Caco-2 (cell line): ENCODE data around the gene ERP44. TPM values are rescaled to one million over a fixed set of nuclear protein-coding genes. Genes with fewer than 3 reads are reported as not detected.
"Not testable (repeated sequence)": the region's sequence is repeated elsewhere in the genome, so short reads cannot be mapped to it uniquely, and the experiment has no call there.

Experiments
- BruUV-seq: library from RNA; stranded (reverse); fragments of 400-500 nt; replicated peaks from 2 replicates; lab custom pipeline; 2021; lab: Mats Ljungman, UMichigan
- CTCF ChIA-PET: fragments of 300-600 bp; sonication (Branson Sonifier 250); formaldehyde crosslinking; loops from one replicate; lab custom pipeline; 2022; ENCODE audit warnings: antibody characterized with exemption; lab: Charles Lee
- POLR2A ChIA-PET: fragments of 300-600 bp; sonication (Branson Sonifier 250); formaldehyde crosslinking; loops from one replicate; lab custom pipeline; 2022; ENCODE audit warnings: antibody characterized with exemption; lab: Charles Lee
- DNase-seq, 2 experiments: peaks; one replicate each; pipeline versions ENCODE4 v3.0.0 to v3.0.0-alpha.2; 2020 to 2022
- H3K27me3 ChIP-seq: replicated peaks from 2 replicates; pipeline ENCODE4 v1.6.0; 2011; ENCODE audit warnings: low read length; ENCODE audit not compliant: control insufficient read depth, insufficient read depth
- H3K36me3 ChIP-seq: 2 replicates; pipeline ENCODE4 v1.5.1; 2011; ENCODE audit warnings: low read length; ENCODE audit not compliant: control insufficient read depth, insufficient read depth
- H3K4me1 ChIP-seq: fragments of 250-450 bp; sonication (Bioruptor Pico); 2 replicates; pipeline ENCODE4 v1.5.1; 2020; ENCODE audit warnings: mild to moderate bottlenecking
- H3K4me3 ChIP-seq: 2 replicates; pipeline ENCODE4 v1.5.1; 2011; ENCODE audit warnings: low read depth, mild to moderate bottlenecking, control low read depth, low read length
- H3K9me3 ChIP-seq: fragments of 250-450 bp; sonication (Bioruptor Pico); 2 replicates; pipeline ENCODE4 v1.5.1; 2020; ENCODE audit warnings: mild to moderate bottlenecking, moderate library complexity
- H3K27ac Mint-ChIP-seq: one replicate; pipeline ENCODE4 v1.8.0; 2022; ENCODE audit warnings: mixed read lengths; ENCODE audit not compliant: unreplicated experiment
- H3K27me3 Mint-ChIP-seq: one replicate; pipeline ENCODE4 v1.8.0; 2022; ENCODE audit warnings: mixed read lengths; ENCODE audit not compliant: insufficient read depth, unreplicated experiment
- H3K36me3 Mint-ChIP-seq: one replicate; pipeline ENCODE4 v1.8.0; 2022; ENCODE audit warnings: mild to moderate bottlenecking, mixed read lengths; ENCODE audit not compliant: insufficient read depth, unreplicated experiment
- H3K4me1 Mint-ChIP-seq: one replicate; pipeline ENCODE4 v1.8.0; 2022; ENCODE audit warnings: low read depth, mixed read lengths; ENCODE audit not compliant: unreplicated experiment
- H3K4me3 Mint-ChIP-seq: one replicate; pipeline ENCODE4 v1.8.0; 2022; ENCODE audit warnings: mild to moderate bottlenecking, moderate library complexity, mixed read lengths; ENCODE audit not compliant: unreplicated experiment
- H3K9me3 Mint-ChIP-seq: one replicate; pipeline ENCODE4 v1.8.0; 2022; ENCODE audit warnings: mixed read lengths; ENCODE audit not compliant: unreplicated experiment
- intact Hi-C: fragments of 100-400 bp; cut with micrococcal nuclease; formaldehyde crosslinking; loops from one replicate; pipeline ENCODE4 v1.10.0; 2022; ENCODE audit not compliant: unreplicated experiment
- total RNA-seq: library from RNA; stranded (reverse); gene quantifications from 2 replicates; pipeline ENCODE4 v1.2.3, GENCODE V29; 2022
- TF ChIP-seq, protein P1 (sequence below), 2 experiments: fragments of 200-600 bp in 1 of 2; IDR thresholded peaks; 1 replicate in 1 of 2; 2 replicates in 1 of 2; pipeline versions ENCODE4 v1.5.1 to v1.8.0; 2011 to 2022; ENCODE audit warnings: antibody characterized with exemption in 1 of 2, control low read depth in 1 of 2, inconsistent platforms in 1 of 2, low read depth in 1 of 2, low read length in 1 of 2, mild to moderate bottlenecking in 1 of 2, moderate library complexity in 1 of 2; ENCODE audit not compliant: insufficient read depth in 1 of 2, severe bottlenecking in 1 of 2, unreplicated experiment in 1 of 2

Gene ERP44
- total RNA-seq, 1 experiment from 2014 or later: 25.6 TPM

DNA sequence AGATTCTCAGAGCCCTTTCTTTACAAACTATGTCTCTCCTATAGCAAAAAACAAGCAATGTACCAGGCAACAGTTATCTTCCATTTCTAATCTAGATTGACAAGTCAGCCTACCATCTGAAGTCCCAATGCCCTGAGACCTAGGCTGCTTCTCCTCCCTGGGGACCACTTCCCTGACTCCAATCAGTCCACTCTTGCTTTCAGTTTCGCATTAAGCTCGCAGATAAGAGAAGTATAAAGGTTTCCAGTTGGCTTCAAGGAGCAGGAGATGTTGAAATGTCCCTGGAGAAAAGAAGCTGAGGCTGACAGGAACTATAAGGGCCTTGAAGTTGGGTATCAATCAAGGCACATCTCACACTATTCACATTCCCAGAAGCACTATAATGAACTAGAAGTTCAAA, 32.3 kb downstream of the ERP44 start:
- Histone ChIP-seq H3K27me3 (no peaks in the 10 kb centered on the region), H3K4me1 (peaks cover 7% of the 10 kb centered on the region; the same call in 1 of the 2 replicates), H3K36me3 (no peaks in the 10 kb centered on the region), H3K9me3 (no peaks in the 10 kb centered on the region), H3K4me3 (no peak overlapping the region)
- Mint-ChIP-seq H3K27ac (no peak overlapping the region), H3K9me3 (no peaks in the 10 kb centered on the region), H3K36me3 (no peaks in the 10 kb centered on the region), H3K4me1 (no peaks in the 10 kb centered on the region), H3K4me3 (no peak overlapping the region), H3K27me3 (no peaks in the 10 kb centered on the region)
- ChIA-PET POLR2A (no interaction called here), CTCF (no interaction called here)
- DNase-seq: no peak
- no TSS peak for BruUV-seq
- TF ChIP-seq, protein P1, sequence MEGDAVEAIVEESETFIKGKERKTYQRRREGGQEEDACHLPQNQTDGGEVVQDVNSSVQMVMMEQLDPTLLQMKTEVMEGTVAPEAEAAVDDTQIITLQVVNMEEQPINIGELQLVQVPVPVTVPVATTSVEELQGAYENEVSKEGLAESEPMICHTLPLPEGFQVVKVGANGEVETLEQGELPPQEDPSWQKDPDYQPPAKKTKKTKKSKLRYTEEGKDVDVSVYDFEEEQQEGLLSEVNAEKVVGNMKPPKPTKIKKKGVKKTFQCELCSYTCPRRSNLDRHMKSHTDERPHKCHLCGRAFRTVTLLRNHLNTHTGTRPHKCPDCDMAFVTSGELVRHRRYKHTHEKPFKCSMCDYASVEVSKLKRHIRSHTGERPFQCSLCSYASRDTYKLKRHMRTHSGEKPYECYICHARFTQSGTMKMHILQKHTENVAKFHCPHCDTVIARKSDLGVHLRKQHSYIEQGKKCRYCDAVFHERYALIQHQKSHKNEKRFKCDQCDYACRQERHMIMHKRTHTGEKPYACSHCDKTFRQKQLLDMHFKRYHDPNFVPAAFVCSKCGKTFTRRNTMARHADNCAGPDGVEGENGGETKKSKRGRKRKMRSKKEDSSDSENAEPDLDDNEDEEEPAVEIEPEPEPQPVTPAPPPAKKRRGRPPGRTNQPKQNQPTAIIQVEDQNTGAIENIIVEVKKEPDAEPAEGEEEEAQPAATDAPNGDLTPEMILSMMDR (IDR thresholded peaks at IDR 0.05; ENCODE audit: insufficient read depth in 1 of 2, low read depth in 1 of 2, low read length in 1 of 2, severe bottlenecking in 1 of 2, unreplicated experiment in 1 of 2): no peak
- intact Hi-C loops: no loop called here

DNA sequence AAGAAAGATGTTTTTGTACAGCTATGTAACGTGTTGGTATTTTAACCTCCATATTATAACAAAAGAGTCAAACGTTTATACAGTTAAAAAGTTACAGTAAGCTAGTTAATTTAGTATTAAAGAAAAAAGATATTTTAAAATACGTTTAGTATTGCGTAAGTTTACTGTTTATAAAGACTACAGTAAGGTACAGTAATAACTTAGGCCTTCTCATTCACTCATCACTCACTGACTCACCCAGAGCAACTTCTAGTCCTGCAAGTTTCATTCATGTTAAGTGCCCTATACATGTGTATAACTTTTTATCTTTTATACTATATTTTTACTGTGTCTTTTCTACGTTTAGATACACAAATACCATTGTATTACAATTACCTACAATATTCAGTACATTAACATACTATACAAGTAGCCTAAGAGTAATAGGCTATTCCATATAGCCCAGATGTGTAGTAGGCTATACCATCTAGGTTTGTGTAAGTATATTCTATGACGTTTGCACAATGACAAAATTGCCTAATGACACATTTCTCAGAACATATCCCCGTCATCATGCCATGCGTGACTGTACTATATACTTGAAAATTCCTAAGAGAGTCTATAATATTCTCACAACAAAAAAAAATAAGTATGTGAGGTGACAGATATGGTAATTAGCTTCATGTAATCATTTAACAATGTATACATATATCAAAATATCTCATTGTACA, 33.8 kb downstream of the ERP44 start:
- Histone ChIP-seq H3K9me3 (no peaks in the 10 kb centered on the region), H3K36me3 (no peaks in the 10 kb centered on the region), H3K4me1 (peaks cover 7% of the 10 kb centered on the region; the same call in 1 of the 2 replicates), H3K4me3 (no peak overlapping the region), H3K27me3 (no peaks in the 10 kb centered on the region)
- Mint-ChIP-seq H3K4me3 (no peak overlapping the region), H3K4me1 (no peaks in the 10 kb centered on the region), H3K27ac (no peak overlapping the region), H3K9me3 (no peaks in the 10 kb centered on the region), H3K36me3 (no peaks in the 10 kb centered on the region), H3K27me3 (no peaks in the 10 kb centered on the region)
- ChIA-PET CTCF (no interaction called here), POLR2A (no interaction called here)
- TF ChIP-seq, protein P1 (IDR thresholded peaks at IDR 0.05; ENCODE audit: insufficient read depth in 1 of 2, low read depth in 1 of 2, low read length in 1 of 2, severe bottlenecking in 1 of 2, unreplicated experiment in 1 of 2): no peak
- intact Hi-C loops: no loop called here
- BruUV-seq: no TSS peak
- DNase-seq: no peak

DNA sequence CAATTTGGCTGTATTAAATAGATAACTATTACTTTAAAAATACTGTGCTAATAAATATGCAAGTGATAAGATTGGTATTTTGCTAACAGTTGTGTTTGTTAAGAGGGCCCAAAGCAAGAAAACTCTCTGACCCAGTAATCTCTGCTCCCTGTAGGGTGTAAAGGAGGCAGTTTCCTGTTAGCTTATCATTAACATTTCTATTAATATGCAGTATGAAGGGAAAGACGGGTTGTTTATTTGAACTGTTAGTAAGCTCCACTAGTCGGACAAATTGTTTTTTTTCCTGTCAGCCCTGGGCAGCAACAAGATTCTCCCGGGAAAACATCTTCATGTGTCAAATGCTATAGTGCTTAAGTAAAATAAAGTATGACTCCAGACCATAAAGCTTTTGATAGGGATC, 35.6 kb downstream of the ERP44 start:
- no peak for DNase-seq
- no peaks in the 10 kb centered on the region for H3K9me3 Mint-ChIP-seq

DNA sequence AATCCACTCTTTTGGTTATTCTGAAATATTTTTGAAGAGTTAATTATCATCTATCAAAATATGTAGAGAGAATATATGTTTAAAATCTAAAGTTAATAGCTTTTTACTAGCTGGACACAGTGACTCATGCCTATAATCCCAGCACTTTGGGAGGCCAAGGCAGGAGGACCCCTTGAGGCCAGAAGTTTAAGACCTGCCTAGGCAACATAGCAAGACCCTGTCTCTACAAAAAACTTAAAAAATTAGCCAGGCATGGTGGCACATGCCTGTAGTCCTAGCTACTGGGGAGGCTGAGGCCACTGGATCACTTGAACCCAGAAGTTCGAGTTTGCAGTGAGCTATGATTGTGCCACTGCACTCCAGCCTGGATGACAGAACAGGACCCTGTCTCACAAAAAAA, 36.1 kb downstream of the ERP44 start:
- H3K27me3 ChIP-seq, H3K9me3 ChIP-seq, H3K36me3 ChIP-seq, H3K4me3 Mint-ChIP-seq, H3K36me3 Mint-ChIP-seq, BruUV-seq, intact Hi-C loops, H3K4me1 ChIP-seq, H3K9me3 Mint-ChIP-seq, H3K27me3 Mint-ChIP-seq, H3K4me1 Mint-ChIP-seq, CTCF ChIA-PET, DNase-seq, POLR2A ChIA-PET, H3K4me3 ChIP-seq, H3K27ac Mint-ChIP-seq: not testable (repeated sequence)

More for the DNA sequence above, 35.6 kb downstream of the ERP44 start:
- TF ChIP-seq, protein P1 (IDR thresholded peaks at IDR 0.05; ENCODE audit: insufficient read depth in 1 of 2, low read depth in 1 of 2, low read length in 1 of 2, severe bottlenecking in 1 of 2, unreplicated experiment in 1 of 2): no peak
- H3K36me3 Mint-ChIP-seq: peaks cover 6% of the 10 kb centered on the region
- peaks cover 7% of the 10 kb centered on the region; the same call in 1 of the 2 replicates for H3K4me1 ChIP-seq
- H3K36me3 ChIP-seq: no peaks in the 10 kb centered on the region
- intact Hi-C loops: no loop called here
- no peaks in the 10 kb centered on the region for H3K4me1 Mint-ChIP-seq
- no peak overlapping the region for H3K4me3 ChIP-seq
- POLR2A ChIA-PET: interaction anchor here (0.5 kb wide), 1 partner anchor 363 kb away, joined by 3 read pairs; no protein-coding TSS in a partner anchor
- no TSS peak for BruUV-seq
- H3K27me3 Mint-ChIP-seq: no peaks in the 10 kb centered on the region
- H3K4me3 Mint-ChIP-seq: no peak overlapping the region
- H3K27ac Mint-ChIP-seq: no peak overlapping the region
- H3K27me3 ChIP-seq: no peaks in the 10 kb centered on the region
- CTCF ChIA-PET: no interaction called here
- no peaks in the 10 kb centered on the region for H3K9me3 ChIP-seq
